GM21390 (cell line): Measurements from ENCODE around the gene LARP4B.

Experiments
- ATAC-seq: cut with Tn5 transposase; IDR thresholded peaks from one replicate; pipeline ENCODE4 v1.9.1; 2021; ENCODE audit not compliant: unreplicated experiment

The LARP4B gene

DNA sequence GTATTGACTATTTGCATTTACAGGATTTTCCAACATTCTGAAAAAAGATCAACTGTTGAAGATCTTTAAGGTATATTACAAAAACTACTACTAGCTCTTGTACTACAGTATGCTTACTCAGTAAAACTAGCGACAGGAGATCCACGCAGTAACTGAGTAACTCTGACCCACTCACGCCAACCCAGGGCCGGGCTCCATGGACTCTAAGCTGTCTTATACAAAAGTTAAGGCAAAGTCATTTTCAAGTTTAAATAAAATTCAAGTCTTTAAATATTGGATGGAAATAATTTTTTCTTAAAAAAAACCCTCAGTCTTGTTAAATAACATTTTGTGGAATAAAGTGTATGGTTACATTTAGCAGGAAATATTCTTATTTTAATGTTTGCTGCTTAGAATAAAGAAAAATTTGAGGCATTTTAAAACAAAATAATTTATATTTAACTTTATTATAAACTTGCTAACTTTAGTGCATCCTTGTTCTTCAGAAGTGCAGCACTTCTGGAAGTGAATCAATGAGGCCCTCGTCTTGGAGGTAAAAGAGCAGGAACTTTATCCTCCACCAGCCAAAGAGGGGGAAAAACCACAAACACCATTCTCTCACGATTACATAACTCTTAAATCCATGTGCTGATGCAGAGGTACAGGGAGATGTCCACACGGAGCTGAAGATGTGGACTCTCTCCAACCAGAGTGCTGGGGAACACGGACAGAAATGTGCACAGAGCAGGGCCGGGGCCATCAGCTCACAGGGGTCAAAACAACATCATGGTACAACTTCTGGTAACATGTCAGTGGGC, 119.9 kb downstream of the LARP4B start:
- no peak for ATAC-seq

DNA sequence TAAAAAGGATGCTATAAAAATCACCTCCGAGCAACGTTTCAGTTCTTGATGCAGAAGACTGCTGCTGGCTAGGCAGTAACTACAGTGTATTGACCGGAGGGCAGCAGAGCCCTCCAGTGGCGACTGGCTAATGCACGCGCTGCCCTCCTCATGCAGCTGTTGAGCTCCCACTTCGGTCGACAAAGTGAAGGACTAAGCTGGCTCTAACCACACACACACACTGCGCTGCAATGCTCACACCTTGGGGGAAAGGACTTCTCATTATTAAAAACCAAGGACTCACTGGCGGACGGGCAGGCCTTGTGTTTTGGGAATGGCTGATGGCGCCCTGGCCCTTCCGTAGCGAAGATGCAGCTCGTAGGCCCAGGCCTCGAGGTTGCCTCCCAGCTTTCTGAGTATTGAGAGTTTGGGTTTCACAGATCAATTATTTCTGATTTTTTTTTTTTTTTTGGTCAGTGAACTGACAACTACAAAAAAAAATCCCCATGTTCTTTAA, 121.1 kb downstream of the LARP4B start:
- no peak for ATAC-seq

DNA sequence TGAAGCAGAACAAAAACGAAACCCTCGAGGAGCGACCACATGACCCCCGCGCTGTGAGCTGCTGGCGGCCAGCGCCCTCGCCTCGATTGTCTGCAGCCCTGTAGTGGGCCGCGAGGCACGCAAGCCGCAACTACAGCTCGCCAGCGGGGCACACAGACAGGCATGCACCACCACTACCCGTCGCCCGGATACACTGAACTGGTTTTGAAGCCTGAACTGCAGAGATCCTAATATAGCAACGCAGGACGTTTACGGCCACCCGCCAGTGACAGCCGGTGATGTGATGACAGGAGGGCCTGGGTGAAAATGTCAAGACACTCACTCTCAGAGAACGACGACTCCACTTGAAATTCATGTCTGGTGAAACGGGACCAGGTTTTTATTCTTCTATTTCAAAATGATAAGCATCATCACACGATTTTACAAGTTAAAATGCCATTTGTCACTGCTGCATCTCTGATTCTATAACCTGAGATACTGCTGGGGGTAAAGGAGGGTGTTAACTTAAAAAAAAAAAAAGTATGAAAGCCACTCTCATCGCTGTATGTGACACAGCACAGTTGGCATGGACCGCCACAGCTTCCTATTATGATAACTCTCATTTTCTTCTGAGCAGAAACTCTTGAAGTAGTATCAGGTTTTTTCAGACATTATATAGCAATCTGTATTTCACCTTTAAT, 121.7 kb downstream of the LARP4B start:
- no peak for ATAC-seq

DNA sequence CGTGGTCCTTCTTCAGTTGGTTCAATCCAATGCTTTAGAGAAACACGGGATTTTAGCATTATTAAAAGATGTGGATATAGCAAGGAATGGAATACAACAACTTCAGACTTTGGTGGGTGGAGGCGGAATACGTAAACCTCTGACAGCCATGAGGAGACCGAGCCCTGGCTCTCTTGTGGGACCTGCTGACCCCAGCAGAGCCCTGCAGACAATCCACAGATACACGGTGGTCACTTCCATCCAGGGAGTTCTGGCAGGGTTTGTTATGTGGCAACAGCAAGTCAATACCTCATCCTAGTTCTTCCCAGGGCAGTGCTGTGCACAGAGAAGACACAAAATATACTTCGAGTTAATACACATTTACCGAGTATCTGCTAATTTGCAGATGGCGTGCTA, 123.5 kb downstream of the LARP4B start:
- ATAC-seq = no peak

DNA sequence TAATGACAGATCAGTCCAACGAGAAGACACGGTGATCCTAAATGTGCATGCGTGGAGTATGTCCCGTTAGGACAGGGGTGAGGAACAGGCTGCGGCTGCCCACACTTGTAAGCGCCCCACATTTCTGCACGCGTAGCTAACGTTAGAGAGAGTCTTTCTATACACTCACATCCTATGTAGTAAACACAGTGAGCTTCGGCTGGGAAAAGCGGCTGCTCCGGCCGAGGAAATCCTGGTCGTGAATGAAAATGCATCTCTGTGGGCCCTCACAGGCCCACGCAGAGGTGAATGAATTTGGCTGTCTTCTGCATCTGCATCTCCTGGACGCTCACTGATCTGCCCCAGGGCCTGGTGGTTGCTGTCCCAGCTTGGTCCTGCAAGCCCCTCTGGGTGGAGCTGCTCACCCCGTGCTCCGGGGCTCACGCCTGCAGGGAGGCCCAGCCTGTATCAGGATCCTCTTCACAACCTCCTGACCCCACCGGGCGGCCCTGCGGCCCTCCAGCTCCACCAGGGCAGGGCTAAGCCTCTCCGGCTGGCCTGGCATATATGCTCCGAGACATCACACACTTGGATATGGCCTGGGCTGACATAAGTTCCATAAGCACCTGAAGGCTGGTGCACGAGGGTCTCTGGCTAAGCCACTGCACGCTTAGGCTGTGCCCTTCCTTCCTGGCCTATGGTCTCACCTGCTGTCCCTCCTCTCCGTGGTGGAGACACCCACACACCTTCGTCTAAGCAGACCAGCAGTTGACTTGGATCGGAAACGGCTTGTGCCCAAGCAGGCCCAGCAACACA, 124.1 kb downstream of the LARP4B start:
- no peak for ATAC-seq

DNA sequence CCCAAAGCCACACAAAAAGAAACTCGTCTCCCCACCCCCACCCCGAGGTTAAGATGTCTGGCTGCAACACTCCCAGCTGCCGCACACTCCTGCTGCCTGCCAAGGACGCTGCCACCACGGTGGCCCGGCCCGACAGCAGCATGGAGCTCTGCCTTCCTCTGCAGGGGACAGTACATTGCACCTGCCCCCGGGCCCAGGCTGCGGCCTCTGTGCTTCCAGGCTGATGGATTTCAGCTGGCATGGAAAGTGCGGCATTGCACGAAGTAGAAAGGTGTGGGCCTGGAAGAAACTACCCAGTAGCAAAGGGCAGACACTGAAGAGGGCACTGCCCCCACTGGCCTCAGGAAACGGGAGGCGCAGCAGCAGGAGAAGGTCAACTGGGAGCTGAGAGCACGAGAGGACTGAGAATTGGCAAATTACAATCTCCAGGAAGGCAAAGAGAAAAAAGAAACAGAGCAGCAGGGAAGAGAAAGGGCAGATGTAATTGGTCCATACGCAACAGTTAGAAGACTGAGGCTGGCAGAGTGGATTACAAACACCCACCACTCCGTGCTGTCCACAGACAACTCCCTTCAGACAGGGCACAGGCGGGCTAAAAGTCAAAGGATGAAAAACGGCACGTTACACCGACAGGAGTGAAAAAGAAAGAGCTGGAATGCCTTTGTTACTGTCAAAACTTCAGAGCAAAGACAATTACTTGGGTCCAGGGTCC, 124.9 kb downstream of the LARP4B start:
- no peak for ATAC-seq

DNA sequence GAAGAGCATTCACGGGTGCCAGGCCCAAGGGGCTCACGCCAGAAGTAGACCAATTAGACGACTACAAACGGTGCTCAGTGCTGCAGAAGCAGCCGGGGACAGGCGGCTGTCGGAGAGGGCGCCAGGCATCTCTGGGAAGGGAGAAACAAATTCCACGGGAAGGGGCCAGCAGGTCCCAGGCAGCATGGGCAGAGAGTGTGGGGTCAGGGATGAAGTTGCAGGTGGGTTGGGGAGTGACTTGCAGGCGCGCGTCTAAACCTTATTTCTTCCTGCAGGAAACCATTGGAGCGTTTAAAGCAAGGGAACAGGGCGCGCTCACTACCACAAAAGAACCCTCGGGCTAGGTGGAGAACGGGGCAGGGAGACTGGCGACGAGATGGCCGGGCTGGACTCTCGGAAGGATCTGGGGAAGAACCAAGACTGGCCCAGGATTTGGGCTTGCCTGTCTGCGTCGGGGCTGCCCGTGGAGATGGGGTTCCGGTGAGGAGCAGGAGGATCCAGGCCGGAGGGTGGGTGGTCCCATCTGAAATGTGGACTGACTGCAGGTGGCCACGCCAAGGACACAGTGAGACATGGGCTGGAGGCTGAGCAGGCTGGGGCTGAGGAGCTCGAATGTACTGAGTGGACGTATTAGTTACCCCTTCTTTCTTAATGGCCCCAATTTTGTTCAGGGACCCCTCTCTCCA, 125.7 kb downstream of the LARP4B start:
- no peak for ATAC-seq

DNA sequence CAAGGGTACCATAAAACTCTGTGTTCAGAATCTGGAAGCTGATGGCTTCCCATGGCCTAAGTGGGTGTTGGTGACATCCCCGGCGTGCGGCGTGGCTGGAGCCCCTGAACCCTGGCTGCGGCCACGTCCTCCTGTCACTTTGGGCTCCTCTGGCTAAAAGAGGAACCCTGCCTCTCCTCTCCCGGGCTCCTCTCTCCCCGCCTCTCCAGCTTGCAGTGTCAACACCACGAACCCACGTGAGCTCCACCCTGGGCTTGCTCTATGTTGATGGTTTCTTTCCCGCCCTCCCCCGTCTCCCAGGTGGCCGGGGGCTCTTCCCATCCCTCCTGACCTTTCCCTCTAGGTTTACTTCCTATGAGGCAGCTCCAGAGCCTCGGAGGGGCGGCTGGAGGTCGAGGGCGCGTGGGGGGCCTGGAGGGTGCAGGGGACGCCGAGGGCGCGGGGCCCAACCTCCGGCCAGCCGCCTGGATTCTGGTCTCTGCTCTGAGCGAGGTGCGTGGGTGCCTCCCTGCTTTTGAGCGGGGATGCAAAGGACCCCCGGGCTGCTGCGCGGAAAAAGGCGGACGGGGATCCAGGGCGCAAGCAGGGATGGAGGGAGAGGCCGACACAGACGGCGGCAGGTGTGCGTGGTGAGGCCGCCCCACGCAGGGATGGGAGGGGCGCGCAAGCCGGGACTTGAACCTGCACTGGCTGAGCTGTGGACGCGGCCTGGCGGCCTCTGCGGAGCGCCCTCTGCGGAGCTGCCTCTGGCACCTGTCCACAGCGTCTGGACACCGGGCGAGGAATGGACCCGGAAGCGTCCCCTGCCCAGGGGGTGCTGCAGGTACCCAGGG, 126.5 kb downstream of the LARP4B start:
- ATAC-seq = no peak

DNA sequence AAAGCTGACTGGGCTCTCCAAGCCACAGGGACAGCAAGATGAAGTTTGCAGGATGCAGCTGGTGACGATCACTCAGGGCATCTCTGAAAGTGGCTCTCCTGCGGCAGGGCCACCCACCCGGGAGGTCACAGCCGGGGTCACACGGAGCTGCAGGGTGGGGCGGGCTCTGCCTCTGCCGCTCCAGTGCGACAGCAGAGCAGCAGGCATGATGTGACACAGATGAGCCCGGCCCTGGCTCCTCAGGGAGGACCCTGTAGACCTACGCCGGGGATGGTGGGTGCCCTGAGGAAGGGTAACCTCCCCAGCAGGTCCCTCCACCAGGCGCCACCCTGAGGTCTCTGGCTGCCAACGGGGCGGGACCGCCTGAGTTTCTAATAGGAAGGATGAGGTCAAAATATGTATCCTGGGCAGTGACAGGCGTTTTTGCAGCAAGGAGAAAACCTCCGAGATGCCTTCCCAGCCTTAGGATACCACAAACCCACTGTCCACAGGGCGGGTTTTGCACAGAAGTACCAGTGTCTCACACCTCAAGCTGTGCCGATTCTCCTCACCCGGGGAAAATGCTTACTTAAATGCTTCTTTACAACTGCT, 127.2 kb downstream of the LARP4B start:
- no peak for ATAC-seq

DNA sequence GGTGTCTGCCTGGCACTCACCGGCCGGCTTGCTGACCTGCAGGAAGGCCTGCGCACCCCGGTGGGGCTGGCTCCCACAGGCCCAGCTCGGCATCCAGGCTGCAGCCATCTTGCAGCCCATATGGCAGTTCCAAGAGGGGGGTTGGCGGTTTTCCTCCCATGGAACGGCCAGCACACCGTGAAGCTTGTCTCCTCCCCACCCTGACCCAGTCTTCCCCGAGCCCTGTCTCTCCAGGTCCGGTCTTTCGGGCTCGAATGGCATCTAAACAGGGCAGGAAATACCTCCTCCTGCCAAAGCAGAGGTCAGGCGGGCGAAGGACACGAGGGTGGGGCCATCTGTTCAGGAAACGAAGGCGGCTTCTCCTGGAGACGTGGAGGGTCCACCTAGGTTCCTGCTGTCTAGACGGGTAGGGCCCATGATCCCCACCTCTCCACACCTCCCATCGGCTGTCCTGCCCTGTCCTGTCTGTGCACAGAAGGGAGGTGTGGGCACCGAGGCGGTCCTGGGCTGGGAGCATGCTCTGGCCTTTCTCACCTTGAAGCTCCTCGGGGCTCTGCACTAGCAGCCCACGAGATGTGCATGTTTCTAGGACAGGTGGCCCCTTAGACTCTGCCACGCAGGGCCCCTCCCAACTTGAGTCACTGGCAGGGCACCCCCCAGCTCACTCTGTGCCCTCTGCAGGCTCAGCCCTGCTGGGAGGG, 128.3 kb downstream of the LARP4B start:
- ATAC-seq = no peak

DNA sequence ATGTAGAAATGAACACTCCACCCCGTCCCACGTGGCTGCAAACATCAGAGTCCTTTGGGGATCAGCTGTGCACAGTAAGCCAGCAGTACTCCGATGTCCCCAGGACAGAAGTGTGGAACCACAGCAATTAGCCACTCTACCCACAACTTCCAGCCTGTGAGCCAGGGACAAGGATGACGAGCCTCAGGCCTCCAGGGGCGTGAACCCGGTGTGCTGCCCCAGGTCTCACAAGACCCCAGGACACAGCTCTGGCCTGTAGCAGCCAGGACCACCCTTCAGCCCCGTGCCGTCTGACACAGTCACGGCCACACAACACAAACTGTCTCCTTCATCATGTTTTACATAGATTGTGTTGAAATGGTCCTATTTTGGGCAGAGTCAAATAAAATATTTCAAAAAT, 129.0 kb downstream of the LARP4B start:
- no peak for ATAC-seq

DNA sequence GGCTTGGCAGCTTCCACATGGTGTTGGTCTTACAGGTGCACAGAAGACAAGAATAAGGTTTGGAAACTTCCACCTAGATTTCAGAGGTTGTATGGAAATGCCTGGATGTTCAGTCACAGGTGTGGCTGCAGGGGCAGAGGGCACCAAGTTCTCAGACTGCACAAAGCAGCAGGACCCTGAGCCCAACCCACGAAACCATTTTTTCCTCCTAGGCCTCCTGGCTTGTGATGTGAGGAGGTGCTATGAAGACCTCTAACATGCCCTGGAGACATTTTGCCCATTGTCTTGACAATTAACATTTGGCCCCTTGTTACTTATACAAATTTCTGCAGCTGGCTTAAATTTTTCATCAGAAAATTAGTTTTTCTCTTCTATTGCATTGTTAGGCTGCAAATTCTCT, 134.3 kb downstream of the LARP4B start:
- ATAC-seq = no peak

DNA sequence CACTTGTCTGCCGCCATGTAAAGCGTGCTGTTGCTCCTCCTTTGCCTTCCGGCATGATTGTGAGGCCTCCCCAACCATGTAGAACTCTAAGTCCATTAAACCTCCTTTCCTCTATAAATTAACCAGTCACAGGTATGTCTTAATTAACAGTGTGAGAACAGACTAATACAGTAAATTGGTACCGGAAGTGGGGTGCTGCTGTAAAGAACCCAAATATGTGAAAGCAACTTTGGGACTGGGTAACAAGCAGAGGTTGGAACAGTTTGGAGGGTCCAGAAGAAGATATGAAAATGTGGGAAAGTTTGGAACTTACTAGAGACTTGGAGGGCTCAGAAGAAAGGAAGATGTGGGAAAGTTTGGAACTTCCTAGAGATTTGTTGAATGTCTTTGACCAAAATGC, 135.3 kb downstream of the LARP4B start:
- ATAC-seq = no peak

DNA sequence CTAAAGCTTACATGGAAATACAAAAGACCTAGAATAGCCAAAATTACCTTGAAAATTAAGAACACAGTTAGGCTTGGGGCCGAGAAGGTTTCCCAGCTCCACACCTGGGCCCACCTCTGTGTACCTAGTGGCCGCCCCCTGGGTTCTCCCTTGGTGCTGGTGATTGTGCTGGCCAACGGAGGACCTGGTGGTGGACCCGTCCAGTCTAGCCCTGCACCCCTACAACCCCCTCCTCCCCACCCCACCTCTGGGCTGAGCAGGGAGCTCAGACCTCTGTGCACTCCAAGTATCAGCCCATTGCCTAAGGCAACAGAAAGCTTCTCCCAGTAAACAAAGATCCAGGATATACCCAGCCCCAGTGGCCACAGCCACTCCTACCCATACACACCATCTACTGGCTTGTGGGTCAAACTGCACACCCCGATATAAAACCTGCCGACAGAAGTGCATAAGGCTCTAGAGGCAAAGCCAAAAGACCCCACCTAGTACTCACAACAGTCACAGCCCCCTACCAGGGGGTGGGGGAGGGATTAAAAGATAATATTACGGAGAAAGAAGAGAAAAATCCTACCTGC, 137.0 kb downstream of the LARP4B start:
- ATAC-seq = no peak

DNA sequence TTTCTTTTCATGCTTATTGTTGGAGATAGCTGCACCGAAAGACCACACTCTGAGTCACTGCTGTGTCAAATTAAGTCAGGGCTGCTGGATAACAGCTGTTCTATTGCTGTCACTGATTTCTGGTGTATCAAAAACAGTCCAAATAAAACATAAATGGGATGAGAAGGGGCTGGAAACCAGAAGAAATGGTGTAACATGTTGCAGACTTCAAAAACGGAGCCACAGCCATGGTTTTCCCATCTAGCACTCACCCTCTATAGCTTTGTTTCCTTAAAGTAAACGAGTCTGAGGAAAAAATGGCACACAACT, 138.8 kb downstream of the LARP4B start:
- ATAC-seq = no peak

DNA sequence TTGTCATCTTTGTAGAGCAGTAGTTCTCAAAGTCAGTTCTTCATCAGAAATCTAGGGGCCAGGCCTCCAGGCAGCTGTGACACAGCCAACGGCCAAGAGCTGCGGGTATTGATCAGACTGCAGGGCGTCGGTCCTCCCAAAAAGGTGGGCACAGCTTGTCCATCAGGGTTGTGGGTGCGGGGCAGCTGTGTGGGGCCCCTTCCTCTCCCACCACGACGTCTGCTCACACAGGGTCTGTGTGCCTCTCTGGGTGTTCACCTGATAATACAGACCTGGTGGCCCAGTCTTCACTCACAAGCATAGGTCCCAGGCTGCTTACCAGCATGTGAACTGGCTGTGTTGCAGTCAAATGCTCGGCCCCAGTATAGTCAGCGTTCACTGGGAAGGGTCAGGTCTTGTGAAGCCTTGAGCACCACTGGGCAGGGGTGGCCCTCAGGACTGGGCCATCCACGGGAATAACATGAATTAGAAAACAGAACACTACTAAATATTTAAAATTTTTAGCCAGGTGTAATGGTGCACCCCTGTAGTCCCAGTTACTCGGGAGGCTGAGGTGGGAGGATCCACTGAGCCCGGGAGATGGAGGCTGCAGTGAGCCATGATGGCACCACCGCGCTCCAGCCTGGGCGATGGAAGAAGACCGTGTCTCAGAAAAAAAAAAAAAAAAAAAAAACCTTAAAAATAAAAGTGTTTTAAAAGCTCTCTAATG, 139.3 kb downstream of the LARP4B start:
- ATAC-seq = no peak

DNA sequence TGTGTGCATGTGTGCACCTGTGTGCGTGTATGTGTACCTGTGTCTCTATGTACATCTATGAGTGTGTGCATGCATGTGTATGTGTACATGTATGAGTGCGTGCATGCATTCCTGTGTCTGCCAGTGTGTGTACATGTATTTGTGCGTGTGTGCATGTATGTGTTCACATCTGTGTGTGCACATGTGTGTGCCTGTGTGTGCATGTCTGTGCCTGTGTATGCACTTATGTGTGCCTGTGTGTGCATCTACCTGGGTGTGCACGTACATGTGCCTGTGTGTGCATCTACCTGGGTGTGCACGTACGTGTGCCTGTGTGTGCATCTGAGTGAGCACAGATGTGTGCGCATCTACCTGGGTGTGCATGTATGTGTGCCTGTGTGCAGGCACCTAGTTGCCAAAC, 139.9 kb downstream of the LARP4B start:
- ATAC-seq = no peak
